ENCODE results near the gene ANKDD1B. TPM values are rescaled to one million over a fixed set of nuclear protein-coding genes. Genes with fewer than 3 reads are reported as not detected.
"Not testable (repeated sequence)": the region's sequence is repeated elsewhere in the genome, so short reads cannot be mapped to it uniquely, and the experiment has no call there.

Gene ANKDD1B
- total RNA-seq, 1 experiment from 2014 or later = 0.84 TPM

DNA sequence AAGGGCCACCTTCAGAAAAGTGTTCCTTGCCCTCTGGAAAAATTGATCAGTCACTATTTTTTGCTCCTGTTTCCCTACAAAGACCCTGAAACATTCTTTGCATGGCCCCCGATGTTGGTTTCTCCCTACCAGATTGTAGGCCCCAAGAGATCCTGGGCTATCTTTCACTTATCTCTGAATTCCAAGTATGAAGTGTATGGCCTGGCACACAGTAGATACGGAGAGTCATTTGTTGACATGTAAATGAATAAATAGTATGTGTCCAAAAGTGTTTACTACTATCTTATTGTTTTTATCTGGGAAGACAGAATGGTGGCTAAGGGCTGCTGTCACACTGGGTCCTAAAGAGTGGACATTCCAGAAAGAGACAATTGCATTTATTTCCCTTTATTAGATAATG is 7.4 kb upstream of the ANKDD1B start:
- intact Hi-C loops (cut with micrococcal nuclease) = no loop called here

DNA sequence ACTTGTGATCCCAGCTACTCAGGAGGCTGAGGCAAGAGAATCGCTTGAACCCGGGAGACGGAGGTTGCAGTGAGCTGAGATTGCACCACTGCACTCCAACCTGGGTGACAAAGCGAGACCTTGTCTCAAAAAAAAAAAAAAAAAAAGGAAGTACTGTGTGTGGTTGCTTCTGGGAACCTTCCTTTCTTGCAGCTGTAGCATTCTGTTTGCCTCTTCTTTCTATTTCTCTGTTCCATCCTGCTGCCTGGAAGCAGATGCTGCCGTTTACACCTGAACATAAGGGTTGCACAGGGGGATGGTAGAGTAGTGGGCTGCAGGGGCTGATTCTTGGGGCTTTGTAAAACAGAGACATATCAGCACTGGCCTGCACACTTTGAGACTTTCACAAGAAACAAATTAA is 3.9 kb upstream of the ANKDD1B start:
- POLR2A ChIA-PET; RAD21 ChIA-PET (ENCODE audit: low non-redundant PET in 1 of 2, low total read pairs in 2 of 2, uncharacterized antibody in 2 of 2, unreplicated experiment in 2 of 2); CTCF ChIA-PET: not testable (repeated sequence)

More for the DNA sequence above, 7.4 kb upstream of the ANKDD1B start:
- Histone ChIP-seq H3K36me3 (ENCODE audit: control insufficient read depth in 1 of 2, insufficient read depth in 2 of 2, low read length in 2 of 2) (no peaks in the 10 kb centered on the region), H4K20me1 (ENCODE audit: insufficient read depth) (no peaks in the 10 kb centered on the region), H3K4me2 (ENCODE audit: low read length) (no peak overlapping the region), H3K27ac (ENCODE audit: low read depth, low read length) (no peak overlapping the region), H3K9ac (ENCODE audit: low read length) (no peak overlapping the region), H3K27me3 (ENCODE audit: insufficient read depth, low read length) (no peaks in the 10 kb centered on the region), H3K9me2 (ENCODE audit: insufficient read depth) (no peaks in the 10 kb centered on the region), H3K9me3 (ENCODE audit: control insufficient read depth in 1 of 2, insufficient read depth in 1 of 2, low read depth in 1 of 2, low read length in 2 of 2) (no peaks in the 10 kb centered on the region), H2AFZ (ENCODE audit: low read depth, low read length, poor library complexity, severe bottlenecking) (no peak overlapping the region), H3K79me2 (ENCODE audit: insufficient read depth, low read length) (no peaks in the 10 kb centered on the region), H3K4me1 (ENCODE audit: control insufficient read depth in 1 of 2, insufficient read depth in 2 of 2, low read length in 2 of 2) (no peaks in the 10 kb centered on the region), H3K4me3 (replicated peaks in 1 of 2; ENCODE audit: low read depth in 1 of 2, low read length in 2 of 2) (no peak overlapping the region)
- TF ChIP-seq JUND (IDR thresholded peaks at IDR 0.05) = no peak
- no peak for TF ChIP-seq EZH2 (IDR thresholded peaks at IDR 0.05)
- TF ChIP-seq TCF7L2 (IDR thresholded peaks at IDR 0.05; ENCODE audit: borderline replicate concordance, extremely low read depth, insufficient read depth, insufficient read length) = no peak
- TF ChIP-seq ZFX (IDR thresholded peaks at IDR 0.05) = no peak
- TF ChIP-seq, protein P1, sequence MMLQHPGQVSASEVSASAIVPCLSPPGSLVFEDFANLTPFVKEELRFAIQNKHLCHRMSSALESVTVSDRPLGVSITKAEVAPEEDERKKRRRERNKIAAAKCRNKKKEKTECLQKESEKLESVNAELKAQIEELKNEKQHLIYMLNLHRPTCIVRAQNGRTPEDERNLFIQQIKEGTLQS (IDR thresholded peaks at IDR 0.05) = no peak
- ChIA-PET CTCF (no interaction called here), RAD21 (ENCODE audit: low non-redundant PET in 1 of 2, low total read pairs in 2 of 2, uncharacterized antibody in 2 of 2, unreplicated experiment in 2 of 2) (no interaction called here), POLR2A (no interaction called here)
- no peak for DNase-seq (ENCODE audit: low read depth, low spot score)
- ATAC-seq = no peak
- no TSS peak for BruUV-seq (replicated peaks)

More for the DNA sequence above, 3.9 kb upstream of the ANKDD1B start:
- H4K20me1 ChIP-seq (ENCODE audit: insufficient read depth); H3K36me3 ChIP-seq (ENCODE audit: control insufficient read depth in 1 of 2, insufficient read depth in 2 of 2, low read length in 2 of 2); H3K9me2 ChIP-seq (ENCODE audit: insufficient read depth); H3K9ac ChIP-seq (ENCODE audit: low read length); H3K4me2 ChIP-seq (ENCODE audit: low read length); BruUV-seq (replicated peaks); H3K27me3 ChIP-seq (ENCODE audit: insufficient read depth, low read length); H3K27ac ChIP-seq (ENCODE audit: low read depth, low read length); H3K4me3 ChIP-seq (replicated peaks in 1 of 2; ENCODE audit: low read depth in 1 of 2, low read length in 2 of 2); H3K79me2 ChIP-seq (ENCODE audit: insufficient read depth, low read length); H3K9me3 ChIP-seq (ENCODE audit: control insufficient read depth in 1 of 2, insufficient read depth in 1 of 2, low read depth in 1 of 2, low read length in 2 of 2); intact Hi-C loops (cut with micrococcal nuclease); DNase-seq (ENCODE audit: low read depth, low spot score); ATAC-seq; H3K4me1 ChIP-seq (ENCODE audit: control insufficient read depth in 1 of 2, insufficient read depth in 2 of 2, low read length in 2 of 2); H2AFZ ChIP-seq (ENCODE audit: low read depth, low read length, poor library complexity, severe bottlenecking): not testable (repeated sequence)

All from HCT116 (cell line).